ENCODE results near the gene NACAD. TPM values are rescaled to one million over a fixed set of nuclear protein-coding genes. Genes with fewer than 3 reads are reported as not detected.
A peak's percentile ranks its signal among the peaks of the same experiment; 100 is the strongest.

Gene NACAD, protein sequence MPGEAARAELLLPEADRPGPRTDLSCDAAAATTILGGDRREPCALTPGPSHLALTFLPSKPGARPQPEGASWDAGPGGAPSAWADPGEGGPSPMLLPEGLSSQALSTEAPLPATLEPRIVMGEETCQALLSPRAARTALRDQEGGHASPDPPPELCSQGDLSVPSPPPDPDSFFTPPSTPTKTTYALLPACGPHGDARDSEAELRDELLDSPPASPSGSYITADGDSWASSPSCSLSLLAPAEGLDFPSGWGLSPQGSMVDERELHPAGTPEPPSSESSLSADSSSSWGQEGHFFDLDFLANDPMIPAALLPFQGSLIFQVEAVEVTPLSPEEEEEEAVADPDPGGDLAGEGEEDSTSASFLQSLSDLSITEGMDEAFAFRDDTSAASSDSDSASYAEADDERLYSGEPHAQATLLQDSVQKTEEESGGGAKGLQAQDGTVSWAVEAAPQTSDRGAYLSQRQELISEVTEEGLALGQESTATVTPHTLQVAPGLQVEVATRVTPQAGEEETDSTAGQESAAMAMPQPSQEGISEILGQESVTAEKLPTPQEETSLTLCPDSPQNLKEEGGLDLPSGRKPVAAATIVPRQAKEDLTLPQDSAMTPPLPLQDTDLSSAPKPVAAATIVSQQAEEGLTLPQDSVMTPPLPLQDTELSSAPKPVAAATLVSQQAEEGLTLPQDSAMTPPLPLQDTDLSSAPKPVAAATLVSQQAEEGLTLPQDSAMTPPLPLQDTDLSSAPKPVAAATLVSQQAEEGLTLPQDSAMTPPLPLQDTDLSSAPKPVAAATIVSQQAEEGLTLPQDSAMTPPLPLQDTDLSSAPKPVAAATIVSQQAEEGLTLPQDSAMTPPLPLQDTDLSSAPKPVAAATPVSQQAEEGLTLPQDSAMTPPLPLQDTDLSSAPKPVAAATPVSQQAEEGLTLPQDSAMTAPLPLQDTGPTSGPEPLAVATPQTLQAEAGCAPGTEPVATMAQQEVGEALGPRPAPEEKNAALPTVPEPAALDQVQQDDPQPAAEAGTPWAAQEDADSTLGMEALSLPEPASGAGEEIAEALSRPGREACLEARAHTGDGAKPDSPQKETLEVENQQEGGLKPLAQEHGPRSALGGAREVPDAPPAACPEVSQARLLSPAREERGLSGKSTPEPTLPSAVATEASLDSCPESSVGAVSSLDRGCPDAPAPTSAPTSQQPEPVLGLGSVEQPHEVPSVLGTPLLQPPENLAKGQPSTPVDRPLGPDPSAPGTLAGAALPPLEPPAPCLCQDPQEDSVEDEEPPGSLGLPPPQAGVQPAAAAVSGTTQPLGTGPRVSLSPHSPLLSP (N-terminal part only)
- total RNA-seq = under 1 TPM; 0.08 to 0.14 TPM
- polyA plus RNA-seq (2013, experiment 1 of 2) = 0.04 TPM
- polyA plus RNA-seq (2013, experiment 2 of 2) = 0.23 TPM
- 0 to 1.0 (median 0.07) reads per million in 172 experiments for total RNA-seq

DNA sequence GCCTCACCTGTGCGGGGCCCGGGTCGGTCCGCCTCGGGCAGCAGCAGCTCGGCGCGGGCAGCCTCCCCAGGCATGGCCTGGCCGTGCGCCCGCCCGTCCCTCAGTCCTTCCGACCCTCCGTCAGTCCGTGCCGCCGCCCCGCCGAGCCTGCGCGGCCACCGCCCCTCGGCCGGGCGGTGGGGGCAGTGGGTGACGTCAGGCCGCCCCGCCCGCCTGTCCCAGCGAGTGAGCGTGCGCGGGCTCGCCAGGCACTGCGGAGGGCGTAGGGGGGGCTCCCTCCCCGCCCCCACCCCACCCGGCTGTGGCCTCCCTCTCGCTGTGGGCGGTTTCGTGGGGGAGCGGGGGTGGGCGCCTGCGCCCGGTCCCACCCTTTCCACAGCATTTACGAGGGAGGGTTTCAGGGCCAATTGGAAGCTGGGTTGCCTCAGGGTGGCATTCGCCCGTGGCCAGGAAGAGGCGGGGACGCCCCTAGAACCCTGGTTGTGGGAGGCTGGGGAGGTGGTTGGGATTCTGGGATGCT lies at the start of gene NACAD:
NACAD (minus strand) TSS at position 149 of the 520 bp plus-strand sequence; CDS start at position 74, 75 bp downstream.
- Mint-ChIP-seq H3K4me1 (ENCODE audit: low read depth) (peaks cover 7% of the 10 kb centered on the region), H3K36me3 (ENCODE audit: low read depth) (peaks cover 3% of the 10 kb centered on the region), H3K27ac (peak within 1 kb of the TSS; percentile 12), H3K27me3 (peaks cover 18% of the 10 kb centered on the region), H3K9me3 (peaks cover 3% of the 10 kb centered on the region), H3K4me3 (peak within 1 kb of the TSS; percentile 60)
- DNase-seq (peak in 4 of 14 experiments; percentile 17 to 42 (median 40)), ATAC-seq (ENCODE audit: poor library complexity) (peak; percentile 52)
- peaks cover 11 to 17% of the 10 kb centered on the region in 2 experiments for H3K27me3 ChIP-seq (ENCODE audit: control insufficient read depth in 1 of 2, insufficient read depth in 2 of 2, low read length in 2 of 2)
- H3K27ac ChIP-seq (ENCODE audit: low read depth in 1 of 2, low read length in 2 of 2) = no peak within 1 kb of the TSS
- H3K9me3 ChIP-seq (ENCODE audit: control insufficient read depth in 1 of 2, insufficient read depth in 1 of 2, low read length in 2 of 2) = no peaks in the 10 kb centered on the region
- H3K36me3 ChIP-seq (ENCODE audit: insufficient read depth, low read length) = no peaks in the 10 kb centered on the region
- TF ChIP-seq, protein P1, sequence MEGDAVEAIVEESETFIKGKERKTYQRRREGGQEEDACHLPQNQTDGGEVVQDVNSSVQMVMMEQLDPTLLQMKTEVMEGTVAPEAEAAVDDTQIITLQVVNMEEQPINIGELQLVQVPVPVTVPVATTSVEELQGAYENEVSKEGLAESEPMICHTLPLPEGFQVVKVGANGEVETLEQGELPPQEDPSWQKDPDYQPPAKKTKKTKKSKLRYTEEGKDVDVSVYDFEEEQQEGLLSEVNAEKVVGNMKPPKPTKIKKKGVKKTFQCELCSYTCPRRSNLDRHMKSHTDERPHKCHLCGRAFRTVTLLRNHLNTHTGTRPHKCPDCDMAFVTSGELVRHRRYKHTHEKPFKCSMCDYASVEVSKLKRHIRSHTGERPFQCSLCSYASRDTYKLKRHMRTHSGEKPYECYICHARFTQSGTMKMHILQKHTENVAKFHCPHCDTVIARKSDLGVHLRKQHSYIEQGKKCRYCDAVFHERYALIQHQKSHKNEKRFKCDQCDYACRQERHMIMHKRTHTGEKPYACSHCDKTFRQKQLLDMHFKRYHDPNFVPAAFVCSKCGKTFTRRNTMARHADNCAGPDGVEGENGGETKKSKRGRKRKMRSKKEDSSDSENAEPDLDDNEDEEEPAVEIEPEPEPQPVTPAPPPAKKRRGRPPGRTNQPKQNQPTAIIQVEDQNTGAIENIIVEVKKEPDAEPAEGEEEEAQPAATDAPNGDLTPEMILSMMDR (IDR thresholded peaks at IDR 0.05) = no peak
- H3K4me1 ChIP-seq (ENCODE audit: insufficient read depth, low read length) = peaks cover 10% of the 10 kb centered on the region
- CTCF ChIA-PET = no interaction called here
- peak within 1 kb of the TSS; percentile 42 for H3K4me3 ChIP-seq (ENCODE audit: low read length)
- POLR2A ChIA-PET = no interaction called here
- intact Hi-C loops (cut with DNase I, micrococcal nuclease) = no loop called here

DNA sequence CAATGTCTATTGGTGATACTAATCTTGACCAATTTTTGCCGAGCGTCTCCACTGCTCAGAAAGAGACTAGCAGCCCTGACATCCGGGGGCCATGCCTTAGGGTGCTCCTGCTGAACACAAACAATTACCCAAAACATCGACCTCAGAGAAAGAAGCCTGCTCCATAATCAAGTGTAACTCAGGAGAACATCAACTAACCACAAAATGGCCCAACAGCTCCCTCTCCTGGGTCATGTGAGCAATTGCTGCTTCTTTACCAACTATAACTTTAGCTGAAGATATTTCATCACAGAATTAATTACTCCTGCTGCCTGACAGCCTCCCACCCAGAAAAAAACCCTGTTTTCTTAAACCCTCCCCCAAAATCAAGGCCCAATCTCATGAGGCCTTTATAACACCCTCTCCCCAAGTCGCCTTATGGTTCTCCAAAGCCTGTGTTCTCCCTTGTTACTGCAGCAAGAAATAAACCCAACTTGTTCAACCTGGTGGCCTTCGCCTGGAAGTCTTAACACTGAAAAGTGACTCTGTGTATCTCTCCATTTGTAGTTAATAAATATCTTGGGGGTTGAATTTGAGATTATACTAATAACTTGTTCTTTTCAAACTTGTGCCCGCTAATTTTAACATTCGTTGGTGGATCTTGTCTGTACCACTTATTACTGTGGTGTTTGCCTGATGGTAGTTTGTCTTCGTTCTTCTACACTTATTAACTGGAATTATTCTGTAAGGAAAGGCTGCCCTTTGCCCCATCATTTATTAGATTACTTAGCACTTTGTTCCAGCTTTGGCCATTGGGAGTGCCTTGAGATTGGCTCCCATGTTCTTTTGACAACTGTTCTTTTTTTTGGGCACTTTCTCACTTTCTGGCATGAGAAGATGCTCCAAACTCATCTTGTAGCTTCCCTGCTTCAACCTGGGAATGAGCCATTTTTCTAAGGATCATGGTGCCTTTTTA lies 47.6 kb upstream of the NACAD start:
- intact Hi-C loops (cut with DNase I, micrococcal nuclease) = loop anchor here (1.0 kb wide), 5 partner anchors 56 to 548 kb away; no protein-coding TSS in a partner anchor
- no peaks in the 10 kb centered on the region for H3K27me3 Mint-ChIP-seq
- POLR2A ChIA-PET = interaction anchor here (0.7 to 2.2 kb wide), 8 partner anchors 25 to 530 kb away, joined by 3 to 25 read pairs (median 5); partner anchors contain the start of genes H2AZ2, OGDH and TBRG4
- no peaks in the 10 kb centered on the region for H3K36me3 Mint-ChIP-seq (ENCODE audit: low read depth)
- Histone ChIP-seq H3K36me3 (ENCODE audit: insufficient read depth, low read length) (no peaks in the 10 kb centered on the region), H3K4me3 (ENCODE audit: low read length) (no peak overlapping the region), H3K27me3 (ENCODE audit: control insufficient read depth in 1 of 2, insufficient read depth in 2 of 2, low read length in 2 of 2) (no peaks in the 10 kb centered on the region), H3K9me3 (ENCODE audit: control insufficient read depth in 1 of 2, insufficient read depth in 1 of 2, low read length in 2 of 2) (no peaks in the 10 kb centered on the region), H3K4me1 (ENCODE audit: insufficient read depth, low read length) (peaks cover 9% of the 10 kb centered on the region), H3K27ac (ENCODE audit: low read depth in 1 of 2, low read length in 2 of 2) (no peak overlapping the region)
- TF ChIP-seq, protein P1 (IDR thresholded peaks at IDR 0.05) = peak; percentile 80
- H3K4me3 Mint-ChIP-seq = no peak overlapping the region
- peak; percentile 99 for ATAC-seq (ENCODE audit: poor library complexity)
- DNase-seq = peak; percentile 48 to 91 (median 61)
- H3K27ac Mint-ChIP-seq = no peak overlapping the region
- peaks cover 5% of the 10 kb centered on the region for H3K4me1 Mint-ChIP-seq (ENCODE audit: low read depth)
- H3K9me3 Mint-ChIP-seq = no peaks in the 10 kb centered on the region
- CTCF ChIA-PET = interaction anchor here (0.6 to 4.5 kb wide), 34 partner anchors 9 to 494 kb away, joined by 3 to 60 read pairs (median 4); partner anchors contain the start of genes H2AZ2 and TBRG4
